SK-N-SH (cell line): ENCODE data around the gene C1orf141. TPM values are rescaled to one million over a fixed set of nuclear protein-coding genes. Genes with fewer than 3 reads are reported as not detected.

ENCODE experiments used
- CTCF ChIA-PET: fragments of 300-600, 350-600 bp; formaldehyde crosslinking; extraction: SDS; loops from one replicate; lab custom pipeline; 2021; lab: Yijun Ruan, JAX
- POLR2A ChIA-PET: fragments of 350-600 bp; sonication (Branson Sonifier 250); formaldehyde crosslinking; extraction: SDS; loops from one replicate; lab custom pipeline; 2020; ENCODE audit warnings: antibody characterized with exemption, inconsistent platforms; lab: Yijun Ruan, JAX
- DNase-seq: peaks from one replicate; pipeline ENCODE4 v3.0.0; 2012
- H2AFZ ChIP-seq: fragments of 200-600 bp; sonication (generic); 2 replicates; pipeline ENCODE4 v1.8.1; 2016; ENCODE audit warnings: antibody characterized with exemption, mild to moderate bottlenecking, low read depth
- H3F3A ChIP-seq: fragments of 200-600 bp; sonication (generic); replicated peaks from 2 replicates; pipeline ENCODE3; 2016; ENCODE audit warnings: antibody characterized with exemption, mild to moderate bottlenecking; ENCODE audit not compliant: insufficient read depth
- H3K27ac ChIP-seq, 2 experiments: fragments of 200-500 bp in 1 of 2; fragments of 200-600 bp in 1 of 2; sonication (Bioruptor generic) in 1 of 2; sonication (generic), shearing (Covaris generic) in 1 of 2; 2 replicates each; pipeline versions ENCODE4 v1.5.1 to v1.6.1; 2014 to 2016; ENCODE audit warnings: low read depth in 2 of 2, inconsistent platforms in 1 of 2, low read length in 1 of 2, mild to moderate bottlenecking in 1 of 2, mixed read lengths in 1 of 2
- H3K27me3 ChIP-seq: fragments of 200-600 bp; sonication (generic), shearing (Covaris generic); 2 replicates; pipeline ENCODE4 v1.6.1; 2016; ENCODE audit warnings: mixed run types; ENCODE audit not compliant: insufficient read depth
- H3K36me3 ChIP-seq, 2 experiments: fragments of 200-500 bp in 1 of 2; fragments of 200-600 bp in 1 of 2; sonication (Bioruptor generic) in 1 of 2; sonication (generic) in 1 of 2; replicated peaks in 1 of 2; 2 replicates each; pipeline versions ENCODE3 to v1.5.1; 2014 to 2016; ENCODE audit warnings: low read length in 1 of 2, mild to moderate bottlenecking in 1 of 2; ENCODE audit not compliant: insufficient read depth in 2 of 2, control insufficient read depth in 1 of 2
- H3K4me1 ChIP-seq, 2 experiments: fragments of 200-500 bp in 1 of 2; fragments of 200-600 bp in 1 of 2; sonication (Bioruptor generic) in 1 of 2; sonication (generic), shearing (Covaris generic) in 1 of 2; 2 replicates each; pipeline versions ENCODE4 v1.5.1 to v1.6.1; 2014 to 2016; ENCODE audit warnings: low read depth in 1 of 2, low read length in 1 of 2, mixed run types in 1 of 2; ENCODE audit not compliant: insufficient read depth in 2 of 2, control insufficient read depth in 1 of 2
- H3K4me2 ChIP-seq: fragments of 200-600 bp; sonication (generic), shearing (Covaris generic); 2 replicates; pipeline ENCODE4 v1.6.1; 2017; ENCODE audit warnings: mixed run types
- H3K4me3 ChIP-seq, 2 experiments: fragments of 200-500 bp in 1 of 2; fragments of 200-600 bp in 1 of 2; sonication (Bioruptor generic) in 1 of 2; sonication (generic), shearing (Covaris generic) in 1 of 2; 2 replicates each; pipeline versions ENCODE4 v1.5.1 to v1.8.1; 2014 to 2016; ENCODE audit warnings: low read depth in 2 of 2, inconsistent platforms in 1 of 2, low read length in 1 of 2, mild to moderate bottlenecking in 1 of 2, mixed read lengths in 1 of 2, moderate library complexity in 1 of 2
- H3K79me2 ChIP-seq: fragments of 200-600 bp; sonication (generic); 2 replicates; pipeline ENCODE4 v1.8.1; 2017; ENCODE audit warnings: mild to moderate bottlenecking; ENCODE audit not compliant: insufficient read depth
- H3K9ac ChIP-seq: fragments of 200-600 bp; sonication (generic); 2 replicates; pipeline ENCODE4 v1.6.1; 2017; ENCODE audit warnings: mixed run types
- H3K9me2 ChIP-seq: fragments of 200-600 bp; sonication (generic); 2 replicates; pipeline ENCODE4 v1.6.1; 2017; ENCODE audit warnings: mixed run types
- H3K9me3 ChIP-seq: fragments of 200-600 bp; sonication (generic); 2 replicates; pipeline ENCODE4 v1.6.1; 2017; ENCODE audit warnings: mixed run types, mild to moderate bottlenecking, moderate library complexity
- H4K20me1 ChIP-seq: fragments of 200-600 bp; sonication (generic); 2 replicates; pipeline ENCODE4 v1.6.1; 2017; ENCODE audit warnings: mild to moderate bottlenecking, mixed run types; ENCODE audit not compliant: insufficient read depth
- ELF1 ChIP-seq: IDR thresholded peaks from 2 replicates; pipeline ENCODE4 v1.4.0; 2012
- FOSL2 ChIP-seq: IDR thresholded peaks from 2 replicates; pipeline ENCODE4 v1.4.0; 2012; ENCODE audit warnings: low read depth, mild to moderate bottlenecking, moderate library complexity, borderline replicate concordance
- FOXJ3 ChIP-seq: sonication (generic); formaldehyde crosslinking; IDR thresholded peaks from 2 replicates; pipeline ENCODE4 v1.5.1; 2020; ENCODE audit warnings: mild to moderate bottlenecking, missing genetic modification reagents
- FOXM1 ChIP-seq: IDR thresholded peaks from 2 replicates; pipeline ENCODE4 v1.4.0; 2012; ENCODE audit warnings: low read depth, mild to moderate bottlenecking
- GATA2 ChIP-seq: sonication (generic); formaldehyde crosslinking; IDR thresholded peaks from 2 replicates; pipeline ENCODE4 v1.5.0; 2020; ENCODE audit warnings: mild to moderate bottlenecking, missing genetic modification reagents
- IRF3 ChIP-seq: fragments of 150-350 bp; IDR thresholded peaks from 2 replicates; pipeline ENCODE4 v1.6.1; 2016; ENCODE audit warnings: mild to moderate bottlenecking, low read depth, low read length
- MAX ChIP-seq: IDR thresholded peaks from 2 replicates; pipeline ENCODE4 v1.4.0; 2012; ENCODE audit warnings: low read depth
- MEF2A ChIP-seq: IDR thresholded peaks from 2 replicates; pipeline ENCODE4 v1.4.0; 2012; ENCODE audit warnings: low read depth, borderline replicate concordance
- NRF1 ChIP-seq: IDR thresholded peaks from 2 replicates; pipeline ENCODE4 v1.6.1; 2012; ENCODE audit warnings: low read depth, mild to moderate bottlenecking, low read length
- PBX3 ChIP-seq: IDR thresholded peaks from 2 replicates; pipeline ENCODE4; 2012
- REST ChIP-seq: IDR thresholded peaks from 2 replicates; pipeline ENCODE4 v1.6.1; 2012; ENCODE audit warnings: mild to moderate bottlenecking, low read depth, low read length, moderate library complexity
- RFX5 ChIP-seq: IDR thresholded peaks from 2 replicates; pipeline ENCODE4 v1.6.1; 2012; ENCODE audit warnings: mild to moderate bottlenecking, improper control_type of control experiment, low read length
- SIN3A ChIP-seq: IDR thresholded peaks from 2 replicates; pipeline ENCODE4 v1.6.1; 2012; ENCODE audit warnings: low read depth, mild to moderate bottlenecking, low read length, moderate library complexity, borderline replicate concordance
- TAF1 ChIP-seq: IDR thresholded peaks from 2 replicates; pipeline ENCODE4 v1.6.1; 2012; ENCODE audit warnings: low read depth, mild to moderate bottlenecking, low read length, moderate library complexity, borderline replicate concordance
- TEAD4 ChIP-seq: IDR thresholded peaks from 2 replicates; pipeline ENCODE4 v1.4.0; 2012; ENCODE audit warnings: mild to moderate bottlenecking, borderline replicate concordance; ENCODE audit not compliant: insufficient read depth
- YY1 ChIP-seq: IDR thresholded peaks from 2 replicates; pipeline ENCODE4 v1.4.0; 2012; ENCODE audit warnings: low read depth, mild to moderate bottlenecking
- ZBTB33 ChIP-seq: IDR thresholded peaks from 2 replicates; pipeline ENCODE4 v1.4.0; 2012; ENCODE audit warnings: low read depth, borderline replicate concordance
- WGBS: methylation state at CpG from one replicate; pipeline ENCODE4 v1.1.6; 2017; ENCODE audit warnings: low lambda C conversion rate; 5-methylcytosine and 5-hydroxymethylcytosine counted together
- polyA plus RNA-seq, 3 experiments: library from polyadenylated mRNA; depleted of rRNA; stranded (reverse); fragments of >200 nt; gene quantifications; 2 replicates each; pipeline ENCODE4 v1.2.3, GENCODE V29; 2012

The C1orf141 gene
- polyA plus RNA-seq, 1 of the 3 experiments (the other 2 are of a cell fraction) = not detected

- Histone ChIP-seq H3K4me3 (no peak overlapping the region), H4K20me1 (no peaks in the 10 kb centered on the region), H3K4me1 (no peaks in the 10 kb centered on the region), H3K4me2 (no peak overlapping the region), H2AFZ (no peak overlapping the region), H3K36me3 (no peaks in the 10 kb centered on the region), H3F3A (no peaks in the 10 kb centered on the region), H3K79me2 (no peaks in the 10 kb centered on the region), H3K9ac (no peak overlapping the region), H3K9me2 (no peaks in the 10 kb centered on the region), H3K27ac (no peak overlapping the region), H3K27me3 (no peaks in the 10 kb centered on the region; the same call in 1 of the 2 replicates), H3K9me3 (no peaks in the 10 kb centered on the region)
- no peak for DNase-seq
- ChIA-PET CTCF (no interaction called here), POLR2A (no interaction called here)
- WGBS = 61% methylated on average over 2 of the region's 2 CpGs
- no peak for TF ChIP-seq GATA2 (CRISPR knock-in tag)
- no peak for TF ChIP-seq FOXM1
- TF ChIP-seq TAF1 = no peak
- no peak for TF ChIP-seq TEAD4
- no peak for TF ChIP-seq ELF1
- TF ChIP-seq IRF3 = no peak
These were observed 40.6 kb downstream of the C1orf141 start for GRCh38 chr1:67094191-67094590.

GRCh38 chr1:67089685-67090208, 45.0 kb downstream of the C1orf141 start:
- H3K9ac ChIP-seq = no peak overlapping the region
- POLR2A ChIA-PET = no interaction called here
- no peak for TF ChIP-seq TEAD4
- TF ChIP-seq FOXJ3 (CRISPR knock-in tag) = no peak
- no peak for TF ChIP-seq FOSL2
- TF ChIP-seq YY1 = no peak
- TF ChIP-seq GATA2 (CRISPR knock-in tag) = no peak
- TF ChIP-seq NRF1 = no peak
- no peak for TF ChIP-seq REST
- TF ChIP-seq RFX5 = no peak
- no peak for TF ChIP-seq SIN3A
- TF ChIP-seq MAX = no peak
- no peak for TF ChIP-seq IRF3
- TF ChIP-seq ZBTB33 = no peak
- no peak for TF ChIP-seq PBX3
- no peak for TF ChIP-seq MEF2A
- TF ChIP-seq, all 33 proteins: peak for 0
- no peaks in the 10 kb centered on the region for H3F3A ChIP-seq
- no peak overlapping the region for H2AFZ ChIP-seq
- no peak overlapping the region for H3K27ac ChIP-seq
- no peaks in the 10 kb centered on the region for H3K79me2 ChIP-seq
- DNase-seq = no peak
- H3K27me3 ChIP-seq = no peaks in the 10 kb centered on the region
- H3K4me1 ChIP-seq = no peaks in the 10 kb centered on the region
- WGBS = 44% methylated on average over 1 of the region's 1 CpG
- H3K9me2 ChIP-seq = no peaks in the 10 kb centered on the region
- CTCF ChIA-PET = interaction anchor here (1.0 to 1.2 kb wide), 2 partner anchors 31 to 411 kb away, joined by 3 read pairs; no protein-coding TSS in a partner anchor
- no peak overlapping the region for H3K4me3 ChIP-seq
- H3K9me3 ChIP-seq = no peaks in the 10 kb centered on the region
- H4K20me1 ChIP-seq = no peaks in the 10 kb centered on the region
- H3K4me2 ChIP-seq = no peak overlapping the region
- H3K36me3 ChIP-seq = no peaks in the 10 kb centered on the region
